ENCODE data around the gene ZBTB11. TPM values are rescaled to one million over a fixed set of nuclear protein-coding genes. Genes with fewer than 3 reads are reported as not detected.

Gene ZBTB11
- total RNA-seq, 3 donors from 2014 or later (not counting 1 experiment from before 2014, with no cell fraction given): 72.0 to 90.9 (median 83.5) TPM

- H3K9me3 ChIP-seq (ENCODE audit: control insufficient read depth, insufficient read depth, low read length): no peaks in the 10 kb centered on the region
- 95% methylated on average over 6 of the region's 6 CpGs for WGBS (ENCODE audit: insufficient coverage)
- H3K4me1 ChIP-seq (ENCODE audit: control insufficient read depth, insufficient read depth, low read length): no peaks in the 10 kb centered on the region
- H3K27me3 Mint-ChIP-seq (ENCODE audit: low read depth in 2 of 2): no peaks in the 10 kb centered on the region
- H3K4me3 ChIP-seq (ENCODE audit: low read length): no peak overlapping the region
- H3K27ac ChIP-seq (ENCODE audit: low read length): no peak overlapping the region
- H3K4me3 Mint-ChIP-seq: no peak overlapping the region
- ATAC-seq (no peak), DNase-seq (no peak)
- peaks cover 73% of the 10 kb centered on the region for H3K36me3 ChIP-seq (ENCODE audit: control insufficient read depth, insufficient read depth, low read length)
- intact Hi-C loops (cut with micrococcal nuclease): no loop called here
- no peaks in the 10 kb centered on the region for H3K4me1 Mint-ChIP-seq
- H3K27me3 ChIP-seq (ENCODE audit: control insufficient read depth, insufficient read depth, low read length): no peaks in the 10 kb centered on the region
- H3K9me3 Mint-ChIP-seq: no peaks in the 10 kb centered on the region
- peaks cover 34% of the 10 kb centered on the region for H3K36me3 Mint-ChIP-seq
- H3K27ac Mint-ChIP-seq: peak overlapping the region in 1 of 2 donors; percentile 16
- no peak for TF ChIP-seq CTCF (IDR thresholded peaks at IDR 0.05)
Observed at GRCh38 chr3:101656651-101657050, 20.3 kb downstream of the ZBTB11 start.

DNA sequence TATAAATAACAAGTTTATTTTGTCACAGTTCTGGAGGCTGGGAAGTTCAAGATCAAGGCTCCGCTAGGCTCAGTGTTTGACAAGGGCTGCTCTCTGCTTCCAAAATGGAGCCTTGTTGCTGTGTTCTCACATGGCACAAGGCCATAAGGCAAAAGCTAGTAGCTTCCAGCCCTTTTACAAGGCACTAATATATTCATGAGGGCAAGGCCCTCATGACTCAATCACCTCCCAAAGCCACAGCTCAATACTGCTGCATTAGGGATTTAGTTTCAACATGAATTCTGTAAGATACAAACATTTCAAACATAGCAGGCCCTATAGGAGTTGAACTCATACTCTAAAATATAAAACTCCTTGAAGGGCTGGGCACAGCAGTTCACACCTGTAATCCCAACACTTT, 30.2 kb downstream of the ZBTB11 start:
- H3K27ac Mint-ChIP-seq: peak overlapping the region in 1 of 2 donors; percentile 90
- Histone ChIP-seq H3K9me3 (ENCODE audit: control insufficient read depth, insufficient read depth, low read length) (no peaks in the 10 kb centered on the region), H3K27ac (ENCODE audit: low read length) (no peak overlapping the region), H3K27me3 (ENCODE audit: control insufficient read depth, insufficient read depth, low read length) (no peaks in the 10 kb centered on the region), H3K4me3 (ENCODE audit: low read length) (no peak overlapping the region), H3K4me1 (ENCODE audit: control insufficient read depth, insufficient read depth, low read length) (peaks cover 26% of the 10 kb centered on the region), H3K36me3 (ENCODE audit: control insufficient read depth, insufficient read depth, low read length) (peaks cover 28% of the 10 kb centered on the region)
- no peak for ATAC-seq
- H3K9me3 Mint-ChIP-seq: no peaks in the 10 kb centered on the region
- 100% methylated on average over 1 of the region's 1 CpG for WGBS (ENCODE audit: insufficient coverage)
- intact Hi-C loops (cut with micrococcal nuclease): no loop called here
- no peaks in the 10 kb centered on the region for H3K27me3 Mint-ChIP-seq (ENCODE audit: low read depth in 2 of 2)
- peaks cover 20 to 24% of the 10 kb centered on the region in 2 donors for H3K4me1 Mint-ChIP-seq
- H3K4me3 Mint-ChIP-seq: no peak overlapping the region
- H3K36me3 Mint-ChIP-seq: peaks cover 6% of the 10 kb centered on the region
- TF ChIP-seq CTCF (IDR thresholded peaks at IDR 0.05): no peak
- no peak for DNase-seq

GRCh38 chr3:101643861-101644613, 32.9 kb downstream of the ZBTB11 start:
- H3K9me3 ChIP-seq (ENCODE audit: control insufficient read depth, insufficient read depth, low read length): no peaks in the 10 kb centered on the region
- Mint-ChIP-seq H3K9me3 (no peaks in the 10 kb centered on the region), H3K4me3 (peak overlapping the region; percentile 65), H3K27me3 (ENCODE audit: low read depth in 2 of 2) (no peaks in the 10 kb centered on the region), H3K27ac (peak overlapping the region; percentile 90 to 91), H3K36me3 (no peaks in the 10 kb centered on the region), H3K4me1 (peaks cover 20 to 24% of the 10 kb centered on the region in 2 donors)
- 65% methylated on average over 4 of the region's 6 CpGs for WGBS (ENCODE audit: insufficient coverage)
- peaks cover 26% of the 10 kb centered on the region for H3K4me1 ChIP-seq (ENCODE audit: control insufficient read depth, insufficient read depth, low read length)
- no peak overlapping the region for H3K4me3 ChIP-seq (ENCODE audit: low read length)
- DNase-seq (peak; percentile 35 to 68), ATAC-seq (peak; percentile 88 to 91 (median 90))
- H3K27me3 ChIP-seq (ENCODE audit: control insufficient read depth, insufficient read depth, low read length): no peaks in the 10 kb centered on the region
- H3K36me3 ChIP-seq (ENCODE audit: control insufficient read depth, insufficient read depth, low read length): peaks cover 7% of the 10 kb centered on the region
- intact Hi-C loops (cut with micrococcal nuclease): loop anchor here (1.0 to 2.0 kb wide), 2 partner anchors 32 to 71 kb away; no protein-coding TSS in a partner anchor
- H3K27ac ChIP-seq (ENCODE audit: low read length): peak overlapping the region; percentile 79
- TF ChIP-seq CTCF (IDR thresholded peaks at IDR 0.05): no peak

All from natural killer cell (primary cell).